HG02623 (cell line): ENCODE results near the gene SRGAP2.
"Not testable (repeated sequence)": the region's sequence is repeated elsewhere in the genome, so short reads cannot be mapped to it uniquely, and the experiment has no call there.

ENCODE experiments used
- ATAC-seq: cut with Tn5 transposase; IDR thresholded peaks from one replicate; pipeline ENCODE4 v1.9.1; 2021; ENCODE audit warnings: moderate library complexity; ENCODE audit not compliant: unreplicated experiment

SRGAP2 gene

GRCh38 chr1:206204871-206205270 lies 1.5 kb downstream of the SRGAP2 start:
- not testable (repeated sequence) for ATAC-seq

GRCh38 chr1:206205569-206205968 lies 2.2 kb downstream of the SRGAP2 start:
- ATAC-seq, result not testable (repeated sequence)

DNA sequence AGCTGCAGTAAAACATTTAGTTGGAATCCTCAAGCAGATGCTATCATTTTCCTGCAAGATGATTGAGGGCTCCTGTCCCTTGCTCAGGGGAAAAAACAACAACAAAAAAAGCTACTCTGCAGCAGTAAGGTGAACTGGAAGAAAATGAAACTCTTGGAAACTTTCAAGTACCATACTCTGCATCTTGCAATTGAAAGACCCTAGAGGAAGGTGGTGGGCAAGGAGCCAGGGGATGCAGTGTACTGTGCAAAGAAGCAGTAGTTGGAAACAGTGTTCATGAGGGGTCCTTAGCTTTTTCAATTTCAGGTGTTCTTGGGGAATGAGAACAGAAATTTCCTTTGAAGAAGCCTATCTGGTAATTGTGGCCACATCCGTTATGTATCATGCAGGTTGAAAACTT lies 7.5 kb downstream of the SRGAP2 start:
- ATAC-seq, result not testable (repeated sequence)

DNA sequence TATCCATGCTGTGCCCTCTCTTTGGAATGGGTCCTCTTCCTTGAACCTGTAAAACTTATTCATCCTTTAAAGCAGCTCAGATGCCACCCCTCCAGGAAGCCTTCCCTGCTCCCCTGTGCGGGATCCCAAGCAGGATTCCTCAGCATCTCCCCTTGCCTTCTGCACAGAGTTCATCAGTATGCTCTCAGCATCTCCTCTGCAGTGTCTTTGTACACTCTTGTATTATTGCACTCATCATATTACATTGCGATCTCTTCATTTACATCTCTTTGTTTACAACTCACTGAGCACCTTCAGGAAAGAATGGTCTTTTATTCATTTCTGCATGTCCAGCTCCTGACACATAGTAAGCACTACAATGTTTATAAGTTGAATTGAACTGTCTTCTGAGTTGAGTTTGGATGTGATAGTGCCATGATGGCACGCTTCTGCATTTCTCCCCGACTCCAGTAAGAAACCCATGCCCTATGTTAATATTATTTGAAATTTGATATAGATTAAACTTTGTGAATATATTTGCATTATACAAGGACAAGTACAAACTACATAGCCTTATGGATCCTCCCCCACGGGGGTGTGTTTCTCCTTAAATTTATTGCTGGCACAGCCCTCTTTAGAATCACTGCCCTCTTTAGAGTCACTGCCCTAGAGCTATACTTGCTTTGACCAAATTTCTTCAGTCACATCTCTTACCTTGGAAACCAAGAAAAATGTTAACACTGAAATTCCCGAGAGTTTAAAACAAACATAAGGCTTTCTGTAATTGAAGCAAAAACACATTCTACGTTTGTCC lies 12.5 kb downstream of the SRGAP2 start:
- not testable (repeated sequence) for ATAC-seq

DNA sequence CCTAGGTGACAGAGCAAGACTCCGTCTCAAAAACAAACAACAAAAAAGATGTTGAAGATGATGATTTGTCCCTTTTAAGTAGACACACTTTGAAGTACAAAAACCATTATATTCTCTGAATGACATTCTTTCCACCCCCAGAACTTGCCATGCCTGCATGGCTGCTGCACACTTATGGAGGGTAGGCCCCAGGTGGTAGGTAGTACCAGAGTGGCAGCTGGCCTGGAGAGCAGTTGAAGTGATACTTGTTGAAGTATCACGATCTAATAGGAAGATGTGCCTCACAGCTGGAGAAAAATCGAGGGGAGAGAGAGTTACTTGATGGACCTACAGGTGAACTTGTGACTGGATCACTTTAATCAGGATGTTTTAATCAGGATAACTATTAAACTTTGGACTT lies 14.9 kb downstream of the SRGAP2 start:
- not testable (repeated sequence) for ATAC-seq

- not testable (repeated sequence) for ATAC-seq
Measured at GRCh38 chr1:206218765-206219164, 15.4 kb downstream of the SRGAP2 start.

- ATAC-seq, result not testable (repeated sequence)
Measured at GRCh38 chr1:206219514-206220331, 16.4 kb downstream of the SRGAP2 start.

DNA sequence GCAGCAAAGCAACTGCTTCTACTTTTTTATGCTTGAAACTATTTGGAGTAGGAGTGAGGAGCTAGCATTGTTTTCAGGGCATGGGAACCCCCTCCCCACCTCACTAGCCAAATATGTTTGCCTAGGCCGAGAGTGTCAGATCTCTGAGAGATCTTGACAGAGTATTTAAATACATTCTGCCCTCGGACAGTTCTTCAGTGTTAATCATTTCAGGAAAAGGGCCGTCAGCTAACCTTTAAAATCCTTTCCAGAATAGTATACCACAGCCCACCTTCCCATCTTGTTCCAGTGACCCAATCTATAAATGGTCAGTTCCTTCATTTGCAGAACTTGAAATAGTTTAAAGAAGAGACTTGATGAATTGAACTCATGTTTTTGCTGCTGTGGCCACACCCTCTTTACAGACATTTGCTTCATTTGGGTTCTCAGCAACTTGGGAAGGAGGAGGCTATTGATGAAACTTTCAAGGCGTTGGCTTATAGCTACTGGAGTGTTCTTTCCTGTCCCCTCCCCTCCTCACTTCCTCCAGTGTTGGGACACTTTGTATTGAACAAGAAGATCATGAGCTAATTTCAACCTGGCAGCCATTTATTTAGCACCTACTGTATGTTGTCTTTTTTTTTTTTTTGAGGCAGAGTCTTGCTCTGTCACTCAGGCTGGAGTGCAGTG lies 17.1 kb downstream of the SRGAP2 start:
- ATAC-seq, result not testable (repeated sequence)

- ATAC-seq, result not testable (repeated sequence)
Measured at GRCh38 chr1:206221585-206221984, 18.2 kb downstream of the SRGAP2 start.

- not testable (repeated sequence) for ATAC-seq
Measured at GRCh38 chr1:206224190-206224776, 20.9 kb downstream of the SRGAP2 start.

DNA sequence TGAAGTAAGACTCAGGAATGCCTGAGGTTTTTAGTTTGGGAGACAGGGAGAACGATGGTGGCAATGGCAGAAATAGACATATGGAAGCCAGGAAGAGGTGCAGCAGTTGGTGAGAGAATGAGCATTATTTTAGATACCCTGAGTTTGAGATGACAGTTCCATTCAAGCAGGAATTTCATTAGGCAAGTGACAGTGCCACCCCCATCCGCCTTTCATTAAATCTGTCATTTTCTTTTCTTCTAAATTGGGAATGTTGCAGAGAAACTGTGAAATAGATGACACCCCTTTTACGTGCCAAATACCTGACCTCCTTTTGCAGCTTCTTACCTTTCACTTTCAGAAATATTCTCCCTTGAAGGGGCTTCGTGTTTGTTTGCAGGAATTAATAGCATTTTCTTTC lies 22.0 kb downstream of the SRGAP2 start:
- not testable (repeated sequence) for ATAC-seq

GRCh38 chr1:206226886-206227285 lies 23.5 kb downstream of the SRGAP2 start:
- not testable (repeated sequence) for ATAC-seq

DNA sequence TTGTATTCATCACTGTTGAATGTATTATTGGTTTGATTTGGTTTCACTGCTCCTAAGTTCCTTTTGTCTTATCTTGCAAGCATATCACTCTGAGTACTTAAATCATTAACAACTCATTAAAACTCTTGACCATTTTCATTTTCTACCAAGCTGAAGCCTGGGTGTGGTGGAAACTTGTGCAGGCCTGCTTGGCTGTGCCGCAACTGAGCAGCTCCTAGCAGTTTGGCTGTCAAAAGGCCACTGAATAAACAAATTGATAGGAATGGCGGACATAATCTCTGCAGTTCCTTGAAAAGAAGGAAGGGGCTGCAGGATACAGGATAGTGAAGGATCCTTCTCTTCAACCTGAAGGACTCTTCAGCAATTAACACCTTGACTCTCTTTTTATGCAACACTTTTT lies 25.9 kb downstream of the SRGAP2 start:
- ATAC-seq, result not testable (repeated sequence)

DNA sequence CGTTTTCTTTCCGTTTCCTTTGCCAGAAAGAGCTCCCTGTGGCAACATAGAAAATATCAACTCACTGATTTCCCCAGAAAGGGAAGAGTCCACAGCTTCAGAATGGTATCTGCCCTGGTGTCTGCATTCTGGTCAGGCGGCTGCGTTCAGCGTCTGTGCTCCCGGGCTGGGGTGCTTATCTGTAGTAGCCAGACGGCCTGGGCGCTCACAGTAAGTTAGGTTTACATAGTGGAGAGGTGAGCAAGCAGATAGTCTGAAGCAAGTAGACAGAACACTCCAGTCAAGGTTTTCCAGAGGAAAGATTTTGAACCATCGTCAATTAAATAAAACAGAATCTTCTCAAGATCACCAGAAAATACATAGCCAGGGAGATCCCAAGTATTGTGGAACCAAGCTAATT lies 28.6 kb downstream of the SRGAP2 start:
- ATAC-seq, result not testable (repeated sequence)

DNA sequence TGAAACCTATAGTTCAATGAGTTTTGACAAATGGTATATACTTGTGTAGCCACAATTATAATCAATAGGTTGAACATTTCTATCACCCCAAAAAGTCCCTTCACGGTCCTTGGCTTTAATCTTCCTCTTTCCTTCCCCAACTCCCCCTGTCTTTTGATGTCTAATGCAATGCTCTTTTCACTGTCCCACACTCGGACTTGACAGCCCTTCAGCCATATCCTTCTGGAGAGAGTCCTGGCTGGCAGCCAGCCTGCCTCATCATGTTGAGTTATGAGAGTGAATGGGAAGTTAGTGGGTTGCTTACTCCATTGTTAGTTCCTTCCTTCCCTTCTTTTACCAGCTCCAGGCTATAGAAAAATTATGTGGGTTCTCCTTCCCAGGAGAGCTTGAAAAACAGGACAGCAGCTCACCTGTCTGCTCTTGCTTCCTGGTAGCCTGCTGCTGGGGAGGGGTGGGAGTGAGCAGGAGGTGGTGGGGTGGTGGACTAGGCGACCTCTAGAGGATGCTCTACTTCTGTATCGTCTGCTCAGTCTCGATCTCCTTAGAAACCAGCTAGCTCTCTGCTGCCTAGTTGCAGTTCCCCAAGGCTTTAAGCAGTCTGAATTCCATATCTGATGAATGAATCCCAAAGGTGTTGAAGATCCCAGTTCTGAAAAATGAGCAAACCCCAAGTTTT lies 29.8 kb downstream of the SRGAP2 start:
- not testable (repeated sequence) for ATAC-seq

DNA sequence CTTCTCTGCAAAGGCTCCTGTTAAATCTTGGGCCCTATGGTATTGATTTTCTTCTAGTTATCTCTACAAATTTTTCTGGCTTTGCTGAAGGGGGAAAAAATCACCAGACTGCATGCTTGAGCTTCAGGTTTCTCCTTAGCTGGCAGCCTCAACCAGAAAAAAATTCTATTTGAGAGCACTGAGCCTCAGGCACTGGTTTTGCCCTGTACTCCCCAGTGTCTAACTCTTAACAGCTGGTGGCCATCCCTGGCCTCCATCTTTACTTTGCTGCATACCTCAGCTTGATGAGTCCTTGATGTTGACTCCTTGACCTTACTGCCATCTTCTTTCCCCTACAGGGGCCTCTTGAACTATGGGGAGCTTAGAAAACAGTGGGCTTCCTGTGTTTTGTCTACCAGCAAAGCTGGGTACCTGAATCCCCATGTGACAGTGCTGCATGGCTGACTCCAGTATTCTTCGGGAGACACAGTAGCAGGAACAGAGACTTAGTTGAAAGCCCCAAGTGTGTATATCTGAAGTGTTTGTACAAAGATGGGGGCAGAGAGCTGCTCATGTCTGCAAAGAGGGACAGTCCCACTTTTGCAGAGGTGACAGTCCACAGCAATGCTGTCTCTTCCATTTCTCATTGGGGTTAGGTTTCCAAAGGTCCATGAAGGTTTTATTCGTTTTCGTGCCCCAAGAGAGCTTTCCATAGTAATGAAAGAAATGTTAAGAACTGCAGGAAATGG lies 31.0 kb downstream of the SRGAP2 start:
- not testable (repeated sequence) for ATAC-seq

DNA sequence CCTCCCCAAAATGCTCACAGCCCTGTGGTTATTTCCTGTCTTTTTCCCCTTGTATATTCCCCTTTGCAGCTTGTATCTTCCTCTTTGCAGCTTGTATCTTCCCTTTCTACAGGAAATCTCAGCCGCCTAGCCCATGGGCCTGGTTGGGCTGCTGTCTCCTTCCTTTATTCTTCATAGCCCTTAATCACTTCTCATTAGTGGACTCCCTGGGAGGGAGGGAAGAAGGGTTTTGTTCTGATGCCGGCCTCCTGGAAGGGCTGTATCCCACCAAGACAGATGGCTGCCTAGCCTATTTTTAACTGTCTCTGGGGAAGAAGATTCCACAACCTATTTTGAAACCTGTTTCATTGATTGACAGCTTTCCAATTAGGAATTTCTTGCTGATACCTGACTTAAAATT lies 31.8 kb downstream of the SRGAP2 start:
- not testable (repeated sequence) for ATAC-seq

DNA sequence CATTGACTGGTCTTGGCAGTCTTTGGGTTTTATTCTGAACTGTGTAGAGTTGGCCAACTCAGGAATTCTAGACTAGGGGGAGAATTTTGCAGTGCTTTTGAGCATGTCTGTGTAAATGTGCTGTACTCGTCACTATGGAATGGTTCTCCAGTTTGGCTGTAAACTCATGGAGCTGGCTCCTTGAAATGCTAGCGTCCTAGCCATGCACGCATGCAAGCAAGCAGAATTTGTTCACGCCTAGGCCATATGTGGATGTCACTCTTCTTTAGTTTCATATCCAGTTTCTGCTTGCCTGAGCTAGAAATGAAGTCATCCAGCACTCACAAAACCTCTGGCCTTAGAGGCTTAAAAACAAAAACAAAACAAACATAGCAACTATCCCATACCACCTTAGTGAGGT lies 36.9 kb downstream of the SRGAP2 start:
- ATAC-seq, result not testable (repeated sequence)

- ATAC-seq, result peak; percentile 97
Measured at GRCh38 chr1:206243335-206243734, 40.0 kb downstream of the SRGAP2 start.

- not testable (repeated sequence) for ATAC-seq
Measured at GRCh38 chr1:206245479-206245878, 42.1 kb downstream of the SRGAP2 start.
